Mesodermal cell (in vitro differentiated cells): Measurements from ENCODE around the gene RPS29. TPM values are rescaled to one million over a fixed set of nuclear protein-coding genes. Genes with fewer than 3 reads are reported as not detected.

Experiments used
- H3K27ac ChIP-seq: 2 replicates; pipeline ENCODE4 v1.7.0; 2013; ENCODE audit warnings: mild to moderate bottlenecking, low read depth, low read length, moderate library complexity; ENCODE audit not compliant: severe bottlenecking
- H3K36me3 ChIP-seq: 2 replicates; pipeline ENCODE4 v1.7.1; 2013; ENCODE audit warnings: mild to moderate bottlenecking, low read length, moderate library complexity; ENCODE audit not compliant: control insufficient read depth, insufficient read depth
- H3K4me1 ChIP-seq: one replicate; pipeline ENCODE4 v1.7.1; 2013; ENCODE audit warnings: mild to moderate bottlenecking, low read length; ENCODE audit not compliant: insufficient read depth, control insufficient read depth, poor library complexity, severe bottlenecking
- H3K4me3 ChIP-seq: 2 replicates; pipeline ENCODE4 v1.7.0; 2013; ENCODE audit warnings: low read length, control low read depth, mild to moderate bottlenecking; ENCODE audit not compliant: insufficient read depth, poor library complexity, severe bottlenecking; ENCODE audit errors: extremely low read depth
- H3K9me3 ChIP-seq: 2 replicates; pipeline ENCODE4 v1.7.1; 2013; ENCODE audit warnings: mild to moderate bottlenecking, low read length, moderate library complexity; ENCODE audit not compliant: control insufficient read depth
- WGBS, 2 experiments: methylation state at CpG; one replicate each; pipeline ENCODE4 v1.1.5; 2013; ENCODE audit warnings: missing lambda C conversion rate in 2 of 2; ENCODE audit not compliant: insufficient coverage in 2 of 2; 5-methylcytosine and 5-hydroxymethylcytosine counted together
- polyA plus RNA-seq, 2 experiments: library from polyadenylated mRNA; stranded (reverse); fragments of 50-300 nt; gene quantifications; one replicate each; pipeline ENCODE4 v1.2.3, GENCODE V29; 2013

The RPS29 gene
- 3,950 TPM for polyA plus RNA-seq (2013, experiment 1 of 2)
- 4,034 TPM for polyA plus RNA-seq (2013, experiment 2 of 2)

DNA sequence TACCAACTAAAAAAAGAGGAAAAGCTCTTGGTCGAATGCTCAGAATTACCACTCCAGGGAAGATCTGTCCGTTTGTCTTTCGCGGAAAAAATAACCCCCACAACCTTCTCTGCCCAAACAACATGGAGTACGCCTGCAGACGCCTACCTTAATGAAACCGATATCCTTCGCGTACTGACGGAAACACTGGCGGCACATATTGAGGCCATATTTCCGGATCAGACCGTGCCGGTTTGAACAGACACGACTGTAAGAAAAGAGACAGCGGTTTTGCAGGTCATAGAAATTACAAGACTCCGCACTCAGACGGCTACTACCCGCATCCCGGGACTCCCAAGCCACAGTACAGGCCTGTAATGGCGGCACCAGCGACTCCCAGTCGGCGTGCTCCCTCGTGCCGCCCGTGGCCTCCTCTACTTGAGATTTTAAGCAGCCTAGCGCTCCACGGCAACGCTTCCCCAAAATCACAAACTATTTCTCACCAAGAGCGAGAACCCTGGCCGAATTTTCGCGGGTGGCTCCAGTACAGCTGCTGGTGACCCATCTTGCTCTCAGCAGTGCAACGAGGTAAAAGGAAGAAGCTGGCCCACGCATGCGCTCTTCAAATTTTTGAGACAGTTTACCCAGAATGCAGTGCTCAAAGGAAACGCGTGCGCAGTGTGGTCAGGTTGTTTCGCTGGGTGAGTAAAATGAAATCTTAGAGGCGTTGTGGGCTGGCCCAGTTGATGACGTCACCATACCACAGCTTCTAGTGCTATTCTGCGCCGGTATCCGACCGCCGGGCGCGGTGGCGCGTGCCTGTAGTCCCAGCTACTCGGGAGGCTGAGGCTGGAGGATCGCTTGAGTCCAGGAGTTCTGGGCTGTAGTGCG is at the start of gene RPS29:
TSS of gene RPS29 (minus strand) at position 578 of the 870 bp plus-strand sequence. CDS start at position 544, 34 bp downstream.
- Histone ChIP-seq H3K27ac (peak within 1 kb of the TSS; percentile 86), H3K9me3 (no peaks in the 10 kb centered on the region), H3K4me3 (peak within 1 kb of the TSS; percentile 80), H3K36me3 (peaks cover 36% of the 10 kb centered on the region), H3K4me1 (no peaks in the 10 kb centered on the region)
- WGBS, 2 experiments = 0% methylated on average over 40 to 42 of the region's 55 CpGs

DNA sequence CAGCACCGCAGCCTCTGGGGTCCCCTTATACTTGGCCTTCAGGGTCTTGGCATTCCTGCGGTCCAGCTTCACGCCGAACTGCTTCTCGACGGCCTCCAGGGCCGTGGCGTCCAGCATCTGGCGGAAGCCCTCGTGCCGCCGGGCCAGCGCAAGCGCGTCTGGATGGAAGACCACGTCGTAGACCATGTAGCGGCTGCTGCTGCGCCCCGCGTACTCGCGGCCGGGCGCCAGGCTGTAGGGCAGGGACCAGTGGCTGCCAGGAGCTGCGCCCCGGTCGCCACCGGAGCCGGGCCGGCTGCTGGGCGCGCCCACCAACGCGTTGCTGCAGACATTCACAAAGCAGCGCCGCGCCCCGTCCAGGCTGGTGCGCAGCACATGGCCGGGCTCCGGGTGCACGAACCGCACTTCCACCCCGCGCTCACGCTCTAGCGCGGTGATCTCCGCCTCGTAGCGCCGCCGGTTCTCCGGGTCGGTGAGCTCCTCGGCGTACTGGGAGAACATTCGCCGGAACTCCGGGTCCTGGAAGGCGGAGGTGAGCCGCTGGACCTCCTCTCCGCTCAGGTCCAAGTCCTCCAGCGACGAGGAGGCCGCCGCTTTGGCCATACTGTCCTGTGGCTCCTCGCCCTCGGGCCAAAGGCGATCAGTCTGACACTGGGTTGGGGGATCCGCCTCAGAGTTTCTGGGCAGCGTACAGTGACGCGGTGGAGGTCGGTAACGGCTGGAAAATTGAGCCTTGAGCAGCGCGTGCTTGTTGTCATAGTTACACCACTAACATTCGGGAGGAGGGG is 48.6 kb upstream of the RPS29 start, which contains the start of gene DNAAF2:
TSS of gene DNAAF2 (minus strand) at position 698 of the 788 bp plus-strand sequence. CDS start at position 603, 95 bp downstream.
- H3K27ac ChIP-seq = peak within 1 kb of the TSS; percentile 98
- H3K36me3 ChIP-seq = peaks cover 40% of the 10 kb centered on the region
- peaks cover 3% of the 10 kb centered on the region for H3K9me3 ChIP-seq
- peak within 1 kb of the TSS; percentile 97 for H3K4me3 ChIP-seq
- peaks cover 6% of the 10 kb centered on the region for H3K4me1 ChIP-seq
- 0 to 1% methylated on average over 65 to 78 of the region's 80 CpGs for WGBS, 2 experiments

DNA sequence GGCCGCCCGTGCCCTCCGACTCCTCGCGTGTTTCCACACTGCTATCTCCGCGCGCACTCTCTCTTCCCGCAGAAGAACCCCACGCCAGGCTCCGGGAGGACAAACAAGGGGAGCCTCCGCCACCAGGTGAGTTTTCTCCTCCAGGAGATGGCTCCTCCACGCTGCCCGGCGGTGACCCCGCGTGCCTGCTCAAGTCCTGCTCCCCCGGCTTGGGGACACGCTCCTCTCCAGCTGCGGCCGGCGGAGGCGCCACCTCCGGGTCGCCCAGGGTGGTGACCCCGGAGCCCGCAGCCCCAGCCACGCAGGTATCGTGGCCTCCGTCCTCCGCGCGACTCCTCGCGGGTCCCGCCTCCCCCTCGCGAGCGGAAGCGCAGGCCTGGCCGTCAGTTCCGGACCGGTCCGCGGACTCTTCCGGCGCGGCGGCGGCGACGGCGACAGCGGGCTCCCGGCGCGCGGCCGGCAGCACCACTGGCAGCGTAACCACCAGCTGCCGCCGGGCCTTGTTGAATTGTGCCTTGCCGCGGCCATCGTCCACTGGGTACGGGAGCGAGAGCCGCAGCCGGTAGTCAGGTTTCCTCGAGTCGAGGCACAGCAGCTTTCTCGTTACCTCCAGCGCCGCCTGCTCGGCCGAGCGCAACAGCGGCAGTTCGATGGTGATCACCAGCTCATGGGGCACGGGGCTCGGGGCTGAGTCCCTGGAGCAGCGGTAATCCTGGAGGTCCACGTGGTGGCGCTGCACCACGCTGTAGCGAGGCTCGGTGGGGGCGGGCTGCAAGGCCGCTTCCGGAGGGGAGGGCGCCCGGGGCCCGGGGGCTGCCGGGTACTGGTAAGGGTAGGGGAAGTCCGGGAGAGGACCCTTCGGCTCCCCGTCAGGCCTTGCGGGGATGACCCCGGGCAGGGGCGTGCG is 47.7 kb upstream of the RPS29 start:
- H3K4me1 ChIP-seq = peaks cover 6% of the 10 kb centered on the region
- peak overlapping the region; percentile 97 for H3K4me3 ChIP-seq
- H3K36me3 ChIP-seq = peaks cover 32% of the 10 kb centered on the region
- peak overlapping the region; percentile 98 for H3K27ac ChIP-seq
- peaks cover 3% of the 10 kb centered on the region for H3K9me3 ChIP-seq
- 0% methylated on average over 78 to 87 of the region's 101 CpGs for WGBS, 2 experiments

DNA sequence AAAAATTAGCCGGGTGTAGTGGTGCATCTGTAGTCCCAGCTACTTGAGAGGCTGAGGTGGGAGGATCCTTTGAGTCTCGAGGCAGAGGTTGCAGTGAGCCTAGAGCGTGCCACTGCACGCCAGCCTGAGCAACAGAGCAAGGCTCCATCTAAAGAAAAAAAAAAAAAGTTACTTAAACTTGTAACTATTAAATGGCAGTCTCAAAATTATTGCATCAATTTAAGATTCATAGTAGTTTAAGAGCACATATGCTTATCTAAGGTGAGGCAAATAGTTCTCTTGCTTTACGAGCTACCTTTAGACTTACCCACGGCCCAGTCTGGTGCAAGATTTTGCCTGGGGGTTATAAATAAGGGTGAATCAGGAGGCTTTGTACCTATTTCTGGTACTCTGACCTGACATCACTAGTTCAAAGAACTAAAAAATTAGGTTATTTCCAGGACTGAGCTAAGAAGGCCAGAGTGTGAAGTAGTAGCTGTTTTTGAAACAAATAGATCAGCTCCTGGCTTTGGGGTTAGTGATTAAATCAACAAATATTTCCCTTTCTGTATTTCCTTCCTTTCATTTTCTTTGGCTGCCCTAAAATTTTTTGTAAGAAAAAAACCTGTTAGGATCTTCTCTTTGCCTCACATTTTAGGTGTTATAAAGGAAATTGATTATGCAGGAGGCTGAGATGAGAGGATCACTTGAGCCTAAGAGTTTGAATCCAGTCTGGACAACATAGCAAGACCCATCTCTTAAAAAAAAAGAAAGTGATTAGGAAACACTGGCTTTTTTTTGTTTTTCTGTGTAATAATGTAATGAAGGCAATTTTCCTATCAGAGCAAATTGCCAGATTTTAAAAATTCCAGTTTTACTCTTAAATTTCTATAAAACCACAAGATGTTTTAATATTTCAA is 38.0 kb upstream of the RPS29 start:
- WGBS, 2 experiments = 77 to 93% methylated on average over 2 to 3 of the region's 6 CpGs
- H3K4me3 ChIP-seq = no peak overlapping the region
- peak overlapping the region; percentile 3 for H3K27ac ChIP-seq
- H3K4me1 ChIP-seq = peaks cover 6% of the 10 kb centered on the region
- H3K36me3 ChIP-seq = peaks cover 32% of the 10 kb centered on the region
- H3K9me3 ChIP-seq = no peaks in the 10 kb centered on the region

DNA sequence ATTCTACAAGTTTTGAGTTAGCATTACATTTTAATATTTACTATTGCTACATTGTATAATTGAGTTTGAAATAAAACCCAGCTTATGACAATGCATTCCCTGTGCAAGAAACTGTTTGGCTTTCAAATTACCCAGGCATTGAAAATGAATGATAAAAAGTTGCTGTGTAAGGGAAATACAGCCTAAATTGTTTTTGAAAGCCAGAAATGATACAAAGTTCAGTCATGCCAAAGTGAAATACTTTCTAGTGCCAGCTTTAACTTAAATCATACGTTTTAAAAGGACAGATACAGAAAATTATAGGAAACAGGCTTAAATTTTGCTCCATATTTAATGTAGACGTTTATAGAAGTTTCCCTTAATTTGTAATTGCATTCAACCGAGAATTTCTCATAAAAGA is 37.2 kb upstream of the RPS29 start:
- Histone ChIP-seq H3K36me3 (peaks cover 32% of the 10 kb centered on the region), H3K4me1 (peaks cover 6% of the 10 kb centered on the region), H3K9me3 (no peaks in the 10 kb centered on the region), H3K4me3 (peak overlapping the region; percentile 10), H3K27ac (no peak overlapping the region)
- WGBS, 2 experiments = no CpG with 5 or more reads among the region's 3 CpGs

DNA sequence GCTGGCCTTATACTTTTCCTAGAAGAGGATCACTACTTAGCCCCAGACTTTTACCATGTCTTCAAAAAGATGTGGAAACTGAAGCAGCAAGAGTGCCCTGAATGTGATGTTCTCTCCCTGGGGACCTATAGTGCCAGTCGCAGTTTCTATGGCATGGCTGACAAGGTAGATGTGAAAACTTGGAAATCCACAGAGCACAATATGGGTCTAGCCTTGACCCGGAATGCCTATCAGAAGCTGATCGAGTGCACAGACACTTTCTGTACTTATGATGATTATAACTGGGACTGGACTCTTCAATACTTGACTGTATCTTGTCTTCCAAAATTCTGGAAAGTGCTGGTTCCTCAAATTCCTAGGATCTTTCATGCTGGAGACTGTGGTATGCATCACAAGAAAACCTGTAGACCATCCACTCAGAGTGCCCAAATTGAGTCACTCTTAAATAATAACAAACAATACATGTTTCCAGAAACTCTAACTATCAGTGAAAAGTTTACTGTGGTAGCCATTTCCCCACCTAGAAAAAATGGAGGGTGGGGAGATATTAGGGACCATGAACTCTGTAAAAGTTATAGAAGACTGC is 35.9 kb upstream of the RPS29 start:
- Histone ChIP-seq H3K4me3 (peak overlapping the region; percentile 91), H3K4me1 (peaks cover 6% of the 10 kb centered on the region), H3K27ac (no peak overlapping the region), H3K9me3 (no peaks in the 10 kb centered on the region), H3K36me3 (peaks cover 36% of the 10 kb centered on the region)
- 52 to 74% methylated on average over 3 of the region's 3 CpGs for WGBS, 2 experiments

DNA sequence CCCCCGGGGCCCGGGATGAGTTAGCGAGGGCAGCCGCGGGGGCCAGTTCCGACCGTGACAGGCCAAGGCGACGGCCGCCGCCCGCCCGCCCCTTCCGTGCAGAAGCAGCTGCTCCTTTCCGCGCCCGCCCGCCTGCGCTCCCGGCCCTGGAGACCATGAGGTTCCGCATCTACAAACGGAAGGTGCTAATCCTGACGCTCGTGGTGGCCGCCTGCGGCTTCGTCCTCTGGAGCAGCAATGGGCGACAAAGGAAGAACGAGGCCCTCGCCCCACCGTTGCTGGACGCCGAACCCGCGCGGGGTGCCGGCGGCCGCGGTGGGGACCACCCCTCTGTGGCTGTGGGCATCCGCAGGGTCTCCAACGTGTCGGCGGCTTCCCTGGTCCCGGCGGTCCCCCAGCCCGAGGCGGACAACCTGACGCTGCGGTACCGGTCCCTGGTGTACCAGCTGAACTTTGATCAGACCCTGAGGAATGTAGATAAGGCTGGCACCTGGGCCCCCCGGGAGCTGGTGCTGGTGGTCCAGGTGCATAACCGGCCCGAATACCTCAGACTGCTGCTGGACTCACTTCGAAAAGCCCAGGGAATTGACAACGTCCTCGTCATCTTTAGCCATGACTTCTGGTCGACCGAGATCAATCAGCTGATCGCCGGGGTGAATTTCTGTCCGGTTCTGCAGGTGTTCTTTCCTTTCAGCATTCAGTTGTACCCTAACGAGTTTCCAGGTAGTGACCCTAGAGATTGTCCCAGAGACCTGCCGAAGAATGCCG is 35.1 kb upstream of the RPS29 start:
- WGBS, 2 experiments = 3 to 4% methylated on average over 59 to 65 of the region's 65 CpGs
- Histone ChIP-seq H3K36me3 (peaks cover 37% of the 10 kb centered on the region), H3K4me3 (peak overlapping the region; percentile 91), H3K27ac (peak overlapping the region; percentile 97), H3K4me1 (peaks cover 6% of the 10 kb centered on the region), H3K9me3 (no peaks in the 10 kb centered on the region)

DNA sequence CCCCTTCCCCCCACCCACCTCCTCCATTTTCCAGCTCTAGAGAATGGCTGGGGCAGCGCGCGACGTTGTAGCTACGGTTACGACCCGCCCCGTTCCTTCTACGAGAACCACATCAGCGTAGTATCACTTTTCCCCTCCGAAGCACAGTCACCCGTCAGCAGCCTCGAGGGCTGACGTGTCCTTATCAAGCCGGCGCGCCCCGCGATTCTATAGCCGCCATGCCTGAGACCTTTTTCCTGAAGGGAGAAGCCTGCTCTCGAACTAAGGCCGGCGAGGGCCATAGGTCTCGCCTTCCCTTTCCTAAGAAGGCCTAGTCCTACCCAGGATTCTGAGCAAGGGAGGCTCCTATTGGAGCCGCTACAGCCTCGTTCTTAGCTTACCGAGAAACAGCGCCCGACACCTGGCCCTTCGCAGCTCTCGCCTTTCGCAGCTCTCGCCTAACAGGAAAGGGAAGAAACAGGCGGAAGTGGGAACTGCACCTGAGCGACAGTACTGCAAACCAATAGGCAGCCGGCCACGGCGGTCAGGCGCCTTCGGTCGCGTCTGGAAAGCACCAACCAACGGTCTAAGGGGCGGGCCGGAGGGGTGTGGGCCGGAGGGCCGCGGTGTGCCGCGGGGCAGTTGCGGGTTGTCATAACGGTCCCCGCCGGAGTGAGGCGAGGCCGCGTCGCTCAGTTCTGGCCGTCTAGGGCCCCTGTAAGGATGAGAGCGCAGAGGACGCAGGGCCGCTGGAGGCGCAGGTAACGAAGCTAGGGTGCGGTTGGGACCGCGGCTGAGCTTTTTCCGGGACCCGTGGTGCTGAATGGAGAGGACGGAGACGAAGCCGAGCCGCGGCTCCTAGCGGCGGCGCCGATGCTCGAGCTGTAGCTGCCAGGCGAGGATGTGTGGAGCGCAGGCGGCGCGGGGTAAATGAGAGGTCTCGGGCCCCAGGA is 34.3 kb upstream of the RPS29 start, which contains the start of the genes MGAT2 and RPL36AL:
TSS of gene MGAT2 (plus strand) at position 618 of the 932 bp plus-strand sequence. CDS start 470 bp downstream, outside the sequence.
TSS of gene RPL36AL (minus strand) at position 445 of the 932 bp plus-strand sequence. CDS start 1,522 bp downstream, outside the sequence.
- peak within 1 kb of the TSS; percentile 97 for H3K27ac ChIP-seq
- WGBS, 2 experiments = 0 to 1% methylated on average over 56 to 67 of the region's 85 CpGs
- peaks cover 6% of the 10 kb centered on the region for H3K4me1 ChIP-seq
- no peaks in the 10 kb centered on the region for H3K9me3 ChIP-seq
- H3K36me3 ChIP-seq = peaks cover 40% of the 10 kb centered on the region
- peak within 1 kb of the TSS; percentile 91 for H3K4me3 ChIP-seq
